ENCODE results near the gene SLC26A9. TPM values are rescaled to one million over a fixed set of nuclear protein-coding genes. Genes with fewer than 3 reads are reported as not detected.

Gene SLC26A9
- polyA plus RNA-seq, 1 of the 3 experiments (the other 2 are of a cell fraction): not detected

- Histone ChIP-seq H4K20me1 (ENCODE audit: insufficient read depth) (no peaks in the 10 kb centered on the region), H2AFZ (ENCODE audit: low read depth) (no peak overlapping the region), H3K9me2 (no peaks in the 10 kb centered on the region), H3K9ac (no peak overlapping the region), H3K4me3 (ENCODE audit: low read depth in 2 of 2, low read length in 1 of 2) (no peak overlapping the region), H3K79me2 (ENCODE audit: insufficient read depth) (no peaks in the 10 kb centered on the region), H3K27ac (ENCODE audit: low read depth in 2 of 2, low read length in 1 of 2) (no peak overlapping the region), H3K4me1 (ENCODE audit: control insufficient read depth in 1 of 2, insufficient read depth in 2 of 2, low read depth in 1 of 2, low read length in 1 of 2) (peaks cover 0 to 17% of the 10 kb centered on the region in 2 experiments; a peak in 1 of 4 replicates), H3K4me2 (no peak overlapping the region), H3F3A (replicated peaks; ENCODE audit: insufficient read depth) (no peaks in the 10 kb centered on the region), H3K9me3 (no peaks in the 10 kb centered on the region), H3K27me3 (ENCODE audit: insufficient read depth) (no peaks in the 10 kb centered on the region), H3K36me3 (replicated peaks in 1 of 2; ENCODE audit: control insufficient read depth in 1 of 2, insufficient read depth in 2 of 2, low read length in 1 of 2) (no peaks in the 10 kb centered on the region)
- TF ChIP-seq RFX5 (IDR thresholded peaks at IDR 0.05; ENCODE audit: low read length): no peak
- no peak for TF ChIP-seq ZBTB33 (IDR thresholded peaks at IDR 0.05; ENCODE audit: borderline replicate concordance, low read depth)
- no peak for TF ChIP-seq CTCF (IDR thresholded peaks at IDR 0.05)
- TF ChIP-seq NFIC (IDR thresholded peaks at IDR 0.05; ENCODE audit: borderline replicate concordance): no peak
- TF ChIP-seq RXRA (IDR thresholded peaks at IDR 0.05; ENCODE audit: borderline replicate concordance, low read depth): no peak
- no peak for TF ChIP-seq GATA2 (CRISPR knock-in tag; IDR thresholded peaks at IDR 0.05)
- no peak for TF ChIP-seq FOXM1 (IDR thresholded peaks at IDR 0.05; ENCODE audit: low read depth)
- TF ChIP-seq RAD21 (IDR thresholded peaks at IDR 0.05; ENCODE audit: low read length): no peak
- no peak for TF ChIP-seq EZH2phosphoT487 (IDR thresholded peaks at IDR 0.05; ENCODE audit: borderline replicate concordance, low read depth)
- TF ChIP-seq FOXJ3 (CRISPR knock-in tag; IDR thresholded peaks at IDR 0.05): no peak
- TF ChIP-seq REST (IDR thresholded peaks at IDR 0.05; ENCODE audit: low read depth, low read length): no peak
- no peak for TF ChIP-seq MAX (IDR thresholded peaks at IDR 0.05; ENCODE audit: low read depth)
- no peak for TF ChIP-seq POLR2AphosphoS5 (IDR thresholded peaks at IDR 0.05; ENCODE audit: low read depth, low read length)
- POLR2A ChIA-PET: no interaction called here
- CTCF ChIA-PET: interaction anchor here (0.6 to 9.2 kb wide), 6 partner anchors 11 to 256 kb away, joined by 3 to 116 read pairs (median 8); no protein-coding TSS in a partner anchor
- 69% methylated on average over 10 of the region's 10 CpGs for WGBS (ENCODE audit: low lambda C conversion rate)
- DNase-seq: no peak
These were observed 27.8 kb downstream of the SLC26A9 start for GRCh38 chr1:205915354-205915990.
